HG02678 (cell line): ENCODE results near the gene CBX7.

Source experiments
- ATAC-seq: cut with Tn5 transposase; IDR thresholded peaks from one replicate; pipeline ENCODE4 v1.9.1; 2021; ENCODE audit warnings: mild to moderate bottlenecking, moderate library complexity; ENCODE audit not compliant: unreplicated experiment

The CBX7 gene

GRCh38 chr22:39148026-39148726 lies 4.3 kb downstream of the CBX7 start:
- no peak for ATAC-seq

- ATAC-seq, result no peak
These were observed 5.0 kb downstream of the CBX7 start for GRCh38 chr22:39147335-39148025.

- no peak for ATAC-seq
These were observed 6.0 kb downstream of the CBX7 start for GRCh38 chr22:39146256-39147101.

GRCh38 chr22:39144101-39144767 lies 8.2 kb downstream of the CBX7 start:
- ATAC-seq, result peak; percentile 36

GRCh38 chr22:39142088-39142680 lies 10.3 kb downstream of the CBX7 start:
- no peak for ATAC-seq

- no peak for ATAC-seq
These were observed 12.5 kb downstream of the CBX7 start for GRCh38 chr22:39139933-39140332.

GRCh38 chr22:39138357-39138997 lies 14.0 kb downstream of the CBX7 start:
- ATAC-seq, result no peak

- no peak for ATAC-seq
These were observed 16.2 kb downstream of the CBX7 start for GRCh38 chr22:39136317-39136716.

- ATAC-seq, result no peak
These were observed 17.2 kb downstream of the CBX7 start for GRCh38 chr22:39135092-39135896.

- no peak for ATAC-seq
These were observed 18.0 kb downstream of the CBX7 start for GRCh38 chr22:39134366-39135091.

- no peak for ATAC-seq
These were observed 18.6 kb downstream of the CBX7 start for GRCh38 chr22:39133871-39134270.

GRCh38 chr22:39132871-39133524 lies 19.5 kb downstream of the CBX7 start:
- ATAC-seq, result no peak

- ATAC-seq, result no peak
These were observed 20.2 kb downstream of the CBX7 start for GRCh38 chr22:39132281-39132680.

GRCh38 chr22:39130892-39131855 lies 21.3 kb downstream of the CBX7 start:
- no peak for ATAC-seq

- no peak for ATAC-seq
These were observed 22.3 kb downstream of the CBX7 start for GRCh38 chr22:39130152-39130704.

- ATAC-seq, result no peak
These were observed 22.7 kb downstream of the CBX7 start for GRCh38 chr22:39129746-39130145.

GRCh38 chr22:39129081-39129480 lies 23.4 kb downstream of the CBX7 start:
- no peak for ATAC-seq
